GM19438 (cell line): ENCODE data around the gene CDSN.

Source experiments
- ATAC-seq: cut with Tn5 transposase; IDR thresholded peaks from one replicate; pipeline ENCODE4 v1.9.1; 2021; ENCODE audit warnings: low read depth; ENCODE audit not compliant: unreplicated experiment

CDSN gene

GRCh38 chr6:31149827-31150447, 29.7 kb upstream of the CDSN start:
- ATAC-seq: no peak

- ATAC-seq: no peak
Observed at GRCh38 chr6:31145386-31145785, 25.1 kb upstream of the CDSN start.

GRCh38 chr6:31144970-31145340, 24.7 kb upstream of the CDSN start:
- ATAC-seq: no peak

- ATAC-seq: no peak
Observed at GRCh38 chr6:31144296-31144969, 24.2 kb upstream of the CDSN start.

- ATAC-seq: no peak
Observed at GRCh38 chr6:31143148-31143547, 22.9 kb upstream of the CDSN start.

GRCh38 chr6:31142361-31142761, 22.1 kb upstream of the CDSN start:
- no peak for ATAC-seq

- no peak for ATAC-seq
Observed at GRCh38 chr6:31140643-31141042, 20.4 kb upstream of the CDSN start.

DNA sequence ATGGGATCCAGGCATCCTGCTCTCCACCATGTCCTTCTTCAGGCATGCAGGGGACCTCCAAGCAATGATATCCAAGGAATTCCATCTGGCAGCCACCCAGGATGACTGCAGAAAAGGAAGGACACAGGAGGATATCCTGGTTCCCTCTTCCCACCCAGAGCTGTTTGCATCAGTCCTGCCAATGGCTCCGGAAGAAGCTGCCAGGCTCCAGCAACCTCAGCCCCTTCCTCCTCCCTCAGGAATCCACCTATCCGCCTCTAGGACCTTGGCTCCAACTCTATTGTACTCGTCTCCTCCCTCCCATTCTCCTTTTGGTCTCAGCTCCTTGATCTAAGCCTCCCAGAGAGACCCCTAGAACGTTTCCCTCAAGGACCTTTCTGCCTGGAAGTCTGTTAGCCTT, 19.4 kb upstream of the CDSN start:
- no peak for ATAC-seq

- ATAC-seq: no peak
Observed at GRCh38 chr6:31138982-31139381, 18.7 kb upstream of the CDSN start, which contains the start of gene PSORS1C2. Gene PSORS1C2, minus strand, starts transcription at chr6:31139066. Its CDS starts 40 bp downstream, at chr6:31139026.

- ATAC-seq: no peak
Observed at GRCh38 chr6:31135710-31136109, 15.5 kb upstream of the CDSN start.

DNA sequence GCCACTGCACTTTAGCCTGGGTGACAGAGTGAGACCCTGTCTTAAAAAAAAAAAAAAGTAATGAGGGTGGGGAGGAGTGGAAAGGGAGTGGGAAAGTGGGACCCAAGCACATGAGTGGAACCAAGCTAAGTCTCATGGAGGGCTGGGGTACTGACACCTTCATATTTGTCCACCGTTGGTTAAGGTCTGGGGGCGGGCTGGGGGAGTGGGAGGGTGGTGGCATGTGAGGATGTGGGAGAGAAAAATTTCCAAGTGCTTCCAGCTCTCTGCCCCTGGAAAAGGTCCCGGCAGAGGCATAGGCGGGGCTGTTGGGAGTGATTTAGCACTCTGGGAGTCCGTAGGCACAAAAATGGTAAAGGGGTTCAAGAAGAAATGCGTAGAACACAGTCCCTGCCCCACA, 12.6 kb upstream of the CDSN start:
- no peak for ATAC-seq

GRCh38 chr6:31131595-31131994, 11.3 kb upstream of the CDSN start:
- ATAC-seq: no peak

- no peak for ATAC-seq
Observed at GRCh38 chr6:31130751-31131150, 10.5 kb upstream of the CDSN start.

DNA sequence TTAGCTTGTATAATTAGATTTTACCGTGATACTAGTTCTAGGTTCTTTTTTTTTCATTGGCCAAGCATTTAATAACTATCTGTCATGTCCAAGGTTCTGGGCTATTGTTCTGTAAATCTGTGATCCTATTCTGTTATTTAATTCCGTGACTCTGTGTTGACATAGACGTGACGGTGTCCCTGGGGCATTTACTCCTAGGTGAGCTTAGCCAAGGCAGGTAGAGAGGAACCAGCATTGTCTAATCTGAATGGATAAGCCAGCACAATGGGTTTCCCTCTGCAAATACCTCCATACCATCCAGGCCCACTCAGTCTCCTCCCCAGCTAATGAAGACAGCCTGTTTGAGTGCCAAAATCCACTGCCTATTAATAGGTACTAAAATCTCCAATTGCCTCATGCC, 8.9 kb upstream of the CDSN start:
- no peak for ATAC-seq

DNA sequence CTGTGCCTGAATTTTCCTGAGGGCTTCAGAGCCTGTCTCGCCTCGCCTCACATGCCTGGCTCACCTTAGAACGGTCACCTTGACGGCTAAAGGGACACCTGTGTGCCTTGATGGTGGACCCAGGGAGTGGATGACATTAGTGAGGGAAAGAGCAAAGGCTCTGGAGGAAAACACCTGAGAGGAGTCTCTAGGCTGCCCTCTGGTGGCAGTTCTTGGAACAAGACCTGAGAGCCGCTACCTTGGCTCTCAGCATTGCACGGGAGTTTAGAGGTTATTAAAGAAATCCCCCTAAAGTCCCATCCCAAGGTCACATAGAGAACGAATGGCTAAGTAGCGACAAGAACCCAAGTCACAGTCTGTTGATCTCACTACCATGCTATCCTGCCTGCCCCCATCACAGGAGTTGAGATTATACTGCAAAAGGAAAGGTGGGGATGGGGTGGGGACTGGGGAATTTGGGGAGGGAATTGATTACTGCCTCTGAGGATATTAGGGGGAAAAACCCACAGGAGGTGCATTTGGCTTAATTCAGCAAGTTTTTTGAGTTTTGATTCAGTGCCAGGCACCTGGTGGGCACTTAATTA, 7.9 kb upstream of the CDSN start:
- no peak for ATAC-seq

- ATAC-seq: no peak
Observed at GRCh38 chr6:31126396-31127175, 6.3 kb upstream of the CDSN start.

DNA sequence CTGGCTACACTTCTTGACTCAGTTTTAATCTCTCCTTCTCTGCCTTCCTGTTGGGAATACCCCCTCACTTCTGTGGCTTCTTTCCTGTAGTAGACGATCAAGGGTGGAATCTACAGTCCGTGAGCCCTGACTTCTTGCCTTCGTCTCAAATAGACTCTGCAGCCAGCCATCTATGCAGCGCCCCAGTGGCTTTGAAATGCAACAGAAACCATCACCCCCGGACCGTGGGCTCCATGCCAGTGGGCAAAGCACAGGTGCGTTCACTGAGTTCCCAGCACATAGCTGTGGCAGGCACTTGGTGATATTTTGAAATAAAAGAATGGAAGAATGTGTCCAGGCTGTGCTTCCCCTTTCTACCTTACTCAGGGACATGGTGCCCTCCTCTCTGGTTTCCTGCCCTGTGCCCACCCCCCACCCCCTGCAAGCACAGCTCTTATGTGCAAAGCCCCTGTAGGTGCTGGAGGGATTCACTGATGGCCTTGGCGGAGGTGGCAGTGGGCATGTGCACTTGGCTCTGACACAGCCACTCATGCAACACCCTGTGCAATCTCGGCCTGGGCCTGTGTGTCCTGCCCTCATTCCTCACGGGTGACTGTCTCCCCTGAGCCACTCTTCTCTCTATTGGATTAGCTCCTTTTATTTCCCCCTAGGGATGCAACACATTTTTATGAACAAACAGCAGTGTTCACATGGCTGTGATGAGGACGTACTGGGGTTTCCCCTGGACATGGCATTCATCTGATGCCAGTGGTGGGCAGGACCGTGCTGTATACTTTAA, 5.5 kb upstream of the CDSN start:
- no peak for ATAC-seq

DNA sequence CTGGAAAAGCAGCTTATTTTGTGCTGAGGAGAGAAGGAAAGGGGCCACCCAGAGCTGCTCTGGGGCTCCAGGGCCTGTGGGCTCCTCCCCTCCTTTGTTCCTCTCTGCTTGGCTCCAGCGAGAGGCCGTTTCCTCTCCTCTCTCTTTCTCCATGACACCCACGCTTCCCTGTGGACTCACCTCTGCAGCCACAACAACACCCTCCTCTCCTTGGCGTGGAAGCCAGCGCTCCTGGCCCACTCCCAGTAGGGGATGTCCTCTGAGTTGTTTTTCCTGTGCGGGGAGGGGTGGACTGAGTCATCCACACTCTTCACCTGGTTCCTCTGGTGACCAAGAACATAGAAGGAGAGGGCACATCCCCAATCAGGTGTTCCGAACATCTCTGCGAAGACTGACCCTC, 4.9 kb upstream of the CDSN start:
- ATAC-seq: no peak

GRCh38 chr6:31122791-31123706, 2.8 kb upstream of the CDSN start:
- ATAC-seq: no peak
